GM19438 (cell line): ENCODE measurements around the gene SPANXA2.
"Not testable (repeated sequence)": the region's sequence is repeated elsewhere in the genome, so short reads cannot be mapped to it uniquely, and the experiment has no call there.

ENCODE experiments used
- ATAC-seq: cut with Tn5 transposase; IDR thresholded peaks from one replicate; pipeline ENCODE4 v1.9.1; 2021; ENCODE audit warnings: low read depth; ENCODE audit not compliant: unreplicated experiment

Gene SPANXA2

GRCh38 chrX:141589408-141589807, at the start of gene SPANXA2:
TSS of gene SPANXA2 (plus strand) at chrX:141589708. CDS start at chrX:141589768, 60 bp downstream.
- ATAC-seq = not testable (repeated sequence)

- ATAC-seq = not testable (repeated sequence)
Observed at GRCh38 chrX:141542551-141542950, 47.0 kb upstream of the SPANXA2 start.

- not testable (repeated sequence) for ATAC-seq
Observed at GRCh38 chrX:141584638-141585037, 4.9 kb upstream of the SPANXA2 start, which contains the start of gene SPANXA1. TSS of gene SPANXA1 (minus strand) at chrX:141584738. CDS start at chrX:141584678, 60 bp downstream.

GRCh38 chrX:141609111-141609510, 19.6 kb downstream of the SPANXA2 start:
- no peak for ATAC-seq

GRCh38 chrX:141619336-141619735, 29.8 kb downstream of the SPANXA2 start:
- ATAC-seq = no peak

GRCh38 chrX:141632124-141632523, 42.6 kb downstream of the SPANXA2 start:
- no peak for ATAC-seq

GRCh38 chrX:141638550-141638949, 49.0 kb downstream of the SPANXA2 start:
- ATAC-seq = no peak
